ENCODE data around the gene UNG. TPM values are rescaled to one million over a fixed set of nuclear protein-coding genes. Genes with fewer than 3 reads are reported as not detected.

UNG gene
- total RNA-seq, 1 donor: 2.9 TPM

DNA sequence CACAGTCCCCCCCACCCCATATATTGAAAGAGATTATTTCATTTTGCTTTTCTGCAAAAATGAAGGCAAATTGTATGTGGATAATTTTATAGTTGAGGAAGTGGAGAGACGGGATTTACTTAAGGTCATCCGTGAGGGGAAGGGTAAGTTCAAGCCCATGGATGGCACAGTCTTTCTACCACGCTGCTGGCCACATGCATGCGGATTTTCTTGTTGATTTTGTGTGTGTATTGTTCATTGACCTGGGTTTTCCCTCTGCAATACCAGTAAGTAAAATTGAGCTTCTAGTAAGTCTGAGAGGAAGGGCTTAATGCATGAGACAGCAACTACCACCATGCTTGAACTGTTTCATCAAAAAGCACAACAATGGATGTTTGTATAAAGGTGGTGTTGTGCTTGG lies 54.1 kb downstream of the UNG start:
- no peaks in the 10 kb centered on the region for H3K9me3 ChIP-seq (ENCODE audit: low read depth, low read length)
- peaks cover 16% of the 10 kb centered on the region for H3K4me1 ChIP-seq (ENCODE audit: insufficient read depth, low read length)
- H3K27me3 ChIP-seq (ENCODE audit: insufficient read depth, low read length): no peaks in the 10 kb centered on the region
- no peak overlapping the region for H3K4me3 ChIP-seq (ENCODE audit: low read length)

DNA sequence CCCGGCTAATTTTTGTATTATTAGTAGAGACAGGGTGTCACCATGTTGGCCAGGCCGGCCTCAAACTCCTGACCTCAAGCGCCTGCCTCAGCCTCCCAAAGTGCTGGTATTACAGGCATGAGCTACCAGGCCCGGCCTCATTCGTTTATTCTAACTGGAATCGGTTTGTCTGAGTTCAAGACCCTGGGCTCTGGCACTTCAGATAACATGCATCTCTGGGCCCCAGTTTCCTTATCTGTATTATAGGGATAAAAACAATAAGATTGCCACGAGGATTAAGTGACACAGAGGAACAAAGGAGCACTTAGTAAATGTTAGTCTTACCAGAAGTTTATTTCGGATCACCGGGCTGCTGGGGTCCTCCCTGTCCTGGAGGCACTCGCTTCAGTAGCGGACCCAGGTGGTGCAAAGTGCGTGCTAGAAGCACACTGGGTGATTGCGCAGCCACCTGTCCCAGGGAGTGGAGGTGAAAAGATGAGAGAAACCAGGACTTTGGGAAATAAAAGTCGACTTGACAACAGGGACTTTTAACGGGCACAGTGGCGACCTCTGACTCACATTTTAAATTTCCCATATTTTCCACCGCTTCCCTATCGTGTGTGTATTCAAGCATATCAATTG lies 56.5 kb downstream of the UNG start:
- no peaks in the 10 kb centered on the region for H3K9me3 ChIP-seq (ENCODE audit: low read depth, low read length)
- H3K27me3 ChIP-seq (ENCODE audit: insufficient read depth, low read length): no peaks in the 10 kb centered on the region
- peaks cover 16% of the 10 kb centered on the region for H3K4me1 ChIP-seq (ENCODE audit: insufficient read depth, low read length)
- peak overlapping the region; percentile 6 for H3K4me3 ChIP-seq (ENCODE audit: low read length)

DNA sequence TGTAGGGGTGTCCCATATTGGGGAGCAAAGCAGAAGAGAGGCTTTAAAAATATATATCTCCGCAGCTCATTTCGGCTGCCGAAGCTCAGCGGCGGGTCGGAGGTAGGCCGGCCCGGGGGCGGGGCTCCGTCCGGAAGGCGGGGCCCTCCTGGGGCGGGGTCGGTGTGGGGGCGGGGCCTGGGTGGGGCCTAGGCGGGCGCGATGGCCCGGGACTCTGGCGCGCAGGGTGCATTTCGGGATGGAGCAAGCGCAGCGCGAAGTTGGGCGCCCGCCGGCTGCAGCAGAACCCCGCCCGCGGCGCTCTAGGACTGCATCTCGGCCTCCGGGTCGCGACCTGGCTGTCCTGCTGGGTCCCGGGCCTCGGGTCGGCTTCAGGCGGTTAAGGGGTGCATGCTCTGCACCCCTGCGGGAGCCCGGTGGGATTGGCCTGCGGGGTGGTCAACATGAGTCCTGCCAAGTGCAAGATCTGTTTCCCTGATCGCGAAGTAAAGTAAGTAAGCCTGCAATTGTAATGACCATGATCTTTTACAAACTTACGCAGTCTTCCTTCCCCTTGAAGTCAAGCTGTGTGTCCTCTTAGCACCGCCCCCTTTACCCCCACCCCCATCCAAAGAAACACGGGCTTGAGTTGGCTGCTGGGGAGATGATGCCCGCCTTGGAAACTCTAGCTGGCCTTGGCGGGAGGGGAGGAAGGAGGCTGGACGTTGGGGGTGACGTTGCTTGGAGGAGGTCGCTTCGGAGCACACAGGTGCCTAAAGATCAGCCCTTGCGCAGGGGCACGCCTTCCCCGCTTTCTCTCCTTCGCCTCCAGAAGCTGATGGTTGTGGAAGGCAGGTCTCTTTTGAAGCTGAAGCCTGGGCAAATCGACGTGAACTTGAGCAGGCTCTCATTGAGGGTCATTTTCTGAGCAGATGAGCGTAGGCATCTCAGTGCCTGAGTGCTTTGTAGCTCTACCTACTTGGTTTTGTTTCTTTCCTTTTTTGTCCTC lies 57.3 kb downstream of the UNG start:
- H3K4me1 ChIP-seq (ENCODE audit: insufficient read depth, low read length): peaks cover 16% of the 10 kb centered on the region
- peak overlapping the region; percentile 64 for H3K4me3 ChIP-seq (ENCODE audit: low read length)
- H3K27me3 ChIP-seq (ENCODE audit: insufficient read depth, low read length): no peaks in the 10 kb centered on the region
- H3K9me3 ChIP-seq (ENCODE audit: low read depth, low read length): no peaks in the 10 kb centered on the region

DNA sequence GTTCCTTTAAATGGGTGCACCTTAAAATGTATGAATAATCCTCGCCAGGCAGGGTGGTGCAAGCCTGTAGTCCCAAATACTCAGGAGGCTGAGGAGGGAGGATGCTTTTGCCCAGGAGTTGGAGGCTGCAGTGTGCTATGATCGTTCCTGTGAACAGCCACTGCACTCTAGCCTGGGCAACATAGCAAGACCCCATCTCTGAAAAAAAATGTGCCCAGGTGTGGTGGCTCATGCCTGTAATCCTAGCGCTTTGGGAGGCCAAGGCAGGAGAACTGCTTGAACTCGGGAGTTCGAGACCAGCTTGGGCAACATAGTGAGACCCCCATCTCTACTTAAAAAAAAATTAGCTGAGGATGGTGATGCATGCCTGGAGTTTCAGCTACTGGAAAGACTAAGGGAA lies 58.6 kb downstream of the UNG start:
- no peaks in the 10 kb centered on the region for H3K27me3 ChIP-seq (ENCODE audit: insufficient read depth, low read length)
- no peaks in the 10 kb centered on the region for H3K9me3 ChIP-seq (ENCODE audit: low read depth, low read length)
- peaks cover 16% of the 10 kb centered on the region for H3K4me1 ChIP-seq (ENCODE audit: insufficient read depth, low read length)
- H3K4me3 ChIP-seq (ENCODE audit: low read length): no peak overlapping the region

DNA sequence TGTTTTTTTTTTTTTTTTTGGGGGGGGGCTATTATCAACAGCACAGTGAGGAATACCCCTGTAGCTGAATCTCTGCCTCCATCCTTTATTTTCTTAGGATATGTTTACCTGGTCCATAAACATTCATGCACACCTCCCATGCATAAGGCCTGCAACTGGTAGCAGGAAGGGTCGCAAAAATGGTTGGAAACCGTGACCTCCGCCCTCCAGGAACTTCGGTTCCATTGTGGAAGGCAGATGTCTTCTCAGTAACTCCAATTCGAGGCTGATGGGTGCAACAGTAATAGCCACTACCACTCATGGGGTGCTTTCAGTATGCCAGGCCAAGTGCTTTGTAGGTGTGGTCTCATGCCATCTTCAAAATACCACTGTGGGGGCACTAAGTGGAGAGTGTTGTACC lies 59.2 kb downstream of the UNG start:
- Histone ChIP-seq H3K9me3 (ENCODE audit: low read depth, low read length) (no peaks in the 10 kb centered on the region), H3K4me1 (ENCODE audit: insufficient read depth, low read length) (peaks cover 16% of the 10 kb centered on the region), H3K27me3 (ENCODE audit: insufficient read depth, low read length) (no peaks in the 10 kb centered on the region), H3K4me3 (ENCODE audit: low read length) (no peak overlapping the region)

DNA sequence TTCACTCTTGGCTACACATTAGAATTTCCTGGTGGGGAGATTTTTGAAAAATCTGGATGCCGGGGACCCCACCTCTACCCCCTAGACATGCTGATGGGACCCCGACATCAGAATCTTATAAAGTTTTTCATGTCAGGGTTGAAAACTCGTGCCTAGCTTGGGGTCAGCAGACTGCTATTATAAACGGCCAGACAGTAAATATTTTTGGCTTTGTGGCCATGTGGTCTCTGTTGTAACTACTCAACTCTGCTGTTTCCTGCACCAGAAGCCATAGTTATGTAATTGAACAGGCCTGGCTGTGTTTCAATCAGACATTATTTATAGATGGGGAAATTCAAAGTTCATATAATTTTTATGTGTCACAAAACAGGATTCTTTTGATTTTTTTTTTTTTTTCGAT lies 60.6 kb downstream of the UNG start:
- Histone ChIP-seq H3K4me3 (ENCODE audit: low read length) (no peak overlapping the region), H3K27me3 (ENCODE audit: insufficient read depth, low read length) (no peaks in the 10 kb centered on the region), H3K4me1 (ENCODE audit: insufficient read depth, low read length) (peaks cover 16% of the 10 kb centered on the region), H3K9me3 (ENCODE audit: low read depth, low read length) (no peaks in the 10 kb centered on the region)

DNA sequence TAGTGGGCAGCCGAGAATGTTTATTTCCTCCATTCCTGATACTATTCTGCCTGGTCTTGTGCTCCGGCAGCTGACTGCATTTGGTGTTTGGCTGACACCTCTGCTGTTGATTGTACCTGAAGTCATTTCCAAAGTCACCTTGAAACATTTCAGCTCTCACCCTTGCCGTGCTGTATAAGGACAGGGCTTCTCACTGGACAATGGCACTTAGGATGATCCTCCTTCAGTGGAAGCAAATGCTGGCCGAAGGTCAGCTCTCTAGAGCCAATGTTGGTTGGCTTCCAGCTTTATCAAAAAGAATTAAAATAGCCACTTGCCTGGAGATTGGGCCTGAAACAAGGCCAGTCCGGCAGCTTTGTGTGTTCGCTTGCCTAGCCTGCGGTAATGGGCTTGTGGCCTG lies 63.0 kb downstream of the UNG start:
- Histone ChIP-seq H3K4me1 (ENCODE audit: insufficient read depth, low read length) (peaks cover 3% of the 10 kb centered on the region), H3K4me3 (ENCODE audit: low read length) (no peak overlapping the region), H3K27me3 (ENCODE audit: insufficient read depth, low read length) (no peaks in the 10 kb centered on the region), H3K9me3 (ENCODE audit: low read depth, low read length) (no peaks in the 10 kb centered on the region)

Other genes with a start within 250 kb of the UNG start
- gene SSH1, start 240.0 kb upstream of the UNG start, total RNA-seq: 12.6 TPM
- not detected for gene DAO, start 217.5 kb upstream of the UNG start, total RNA-seq
- gene SVOP, start 76.5 kb upstream of the UNG start, total RNA-seq: not detected
- gene USP30, start 45.0 kb upstream of the UNG start, total RNA-seq: 34.3 TPM
- 6.8 TPM for gene ALKBH2, start 4.1 kb upstream of the UNG start, total RNA-seq
- 6.4 TPM for gene ACACB, start 19.0 kb downstream of the UNG start, total RNA-seq
- gene FOXN4, start 211.7 kb downstream of the UNG start, total RNA-seq: not detected

Data from mononuclear cell (primary cell).